K562 (cell line): ENCODE measurements around the gene DOK4. TPM values are rescaled to one million over a fixed set of nuclear protein-coding genes. Genes with fewer than 3 reads are reported as not detected.
A peak's percentile ranks its signal among the peaks of the same experiment; 100 is the strongest.

Experiments
- ATAC-seq: fragments of 200-7000 bp; cut with Tn5 transposase; 3 replicates; pipeline ENCODE4 v1.9.1; 2020; ENCODE audit warnings: moderate library complexity
- BruUV-seq: library from RNA; stranded (reverse); fragments of 400-500 nt; replicated peaks from 2 replicates; lab custom pipeline; 2021; lab: Mats Ljungman, UMichigan
- CTCF ChIA-PET: fragments of 300-600 bp; formaldehyde crosslinking; extraction: SDS; loops from one replicate; lab custom pipeline; 2021; ENCODE audit warnings: low intra/inter-chr PET ratio; lab: Yijun Ruan, JAX
- POLR2A ChIA-PET: fragments of 300-600, 350-650 bp; sonication (Branson Sonifier 250); formaldehyde crosslinking; extraction: SDS; loops from one replicate; lab custom pipeline; 2021; ENCODE audit warnings: antibody characterized with exemption, inconsistent platforms; lab: Yijun Ruan, JAX
- DNase-seq, 4 experiments: peaks; one replicate each; pipeline versions ENCODE4 v3.0.0 to v3.0.0-alpha.2; 2011 to 2018; ENCODE audit warnings: low spot score in 3 of 4, mixed read lengths in 3 of 4; ENCODE audit errors: extremely low read depth in 1 of 4
- FAIRE-seq: peaks from 2 replicates; lab custom pipeline; 2011; peaks lifted over from hg19 to GRCh38; lab: Jason Lieb, UNC
- H2AFZ ChIP-seq: 2 replicates; pipeline ENCODE4 v1.6.0; 2011; ENCODE audit warnings: low read depth, low read length, control low read depth, inconsistent platforms
- H3K27ac ChIP-seq: fragments of 200-600 bp; 3 replicates; pipeline ENCODE4 v1.8.0; 2011; ENCODE audit warnings: low read depth, mild to moderate bottlenecking, control low read depth, inconsistent platforms, low read length, moderate library complexity, mixed read lengths; ENCODE audit errors: extremely low read depth
- H3K27me3 ChIP-seq, 2 experiments: fragments of 300-600 bp in 1 of 2; 2 replicates in 1 of 2; 3 replicates in 1 of 2; pipeline versions ENCODE4 v1.6.0 to v1.8.0; 2011; ENCODE audit warnings: inconsistent platforms in 2 of 2, low read length in 2 of 2, mild to moderate bottlenecking in 1 of 2, mixed read lengths in 1 of 2, moderate library complexity in 1 of 2; ENCODE audit not compliant: control insufficient read depth in 2 of 2, insufficient read depth in 2 of 2
- H3K36me3 ChIP-seq: fragments of 300-600 bp; 3 replicates; pipeline ENCODE4 v1.8.0; 2011; ENCODE audit warnings: mild to moderate bottlenecking, low read length, inconsistent platforms; ENCODE audit not compliant: control insufficient read depth, insufficient read depth
- H3K4me1 ChIP-seq, 2 experiments: fragments of 200-600 bp in 1 of 2; replicated peaks in 1 of 2; 2 replicates in 1 of 2; 3 replicates in 1 of 2; pipeline versions ENCODE4 v1.5.1 to v1.8.0; 2011; ENCODE audit warnings: inconsistent platforms in 2 of 2, low read length in 2 of 2, mild to moderate bottlenecking in 1 of 2, mixed read lengths in 1 of 2, moderate library complexity in 1 of 2; ENCODE audit not compliant: control insufficient read depth in 2 of 2, insufficient read depth in 2 of 2
- H3K4me2 ChIP-seq: 2 replicates; pipeline ENCODE4 v1.6.1; 2011; ENCODE audit warnings: low read length, control low read depth, inconsistent platforms, mixed read lengths; ENCODE audit not compliant: insufficient read depth
- H3K4me3 ChIP-seq: fragments of 200-600 bp; sonication (generic), shearing (Covaris generic); 2 replicates; pipeline ENCODE4 v1.5.1; 2016; ENCODE audit warnings: control low read depth, inconsistent platforms
- H3K79me2 ChIP-seq: fragments of 200-600 bp; 3 replicates; pipeline ENCODE4 v1.8.0; 2011; ENCODE audit warnings: low read length, inconsistent platforms; ENCODE audit not compliant: control insufficient read depth, insufficient read depth
- H3K9ac ChIP-seq, 2 experiments: 2 replicates each; pipeline versions ENCODE4 v1.6.0 to v1.6.1; 2011; ENCODE audit warnings: low read depth in 2 of 2, low read length in 2 of 2, control low read depth in 1 of 2, inconsistent platforms in 1 of 2, mild to moderate bottlenecking in 1 of 2, mixed read lengths in 1 of 2; ENCODE audit not compliant: insufficient read depth in 1 of 2
- H3K9me1 ChIP-seq: one replicate; pipeline ENCODE4 v1.6.0; 2011; ENCODE audit warnings: inconsistent platforms, mild to moderate bottlenecking, low read length, moderate library complexity; ENCODE audit not compliant: control insufficient read depth, insufficient read depth
- H3K9me3 ChIP-seq: replicated peaks from 2 replicates; pipeline ENCODE4 v1.5.1; 2011; ENCODE audit warnings: low read depth, low read length, inconsistent platforms; ENCODE audit not compliant: control insufficient read depth, insufficient read depth
- H4K20me1 ChIP-seq: replicated peaks from 2 replicates; pipeline ENCODE4 v1.6.1; 2011; ENCODE audit warnings: low read length, inconsistent platforms, mixed read lengths; ENCODE audit not compliant: control insufficient read depth, insufficient read depth
- BRF1 ChIP-seq: IDR thresholded peaks from 3 replicates; pipeline ENCODE4 v1.6.1; 2011; ENCODE audit warnings: borderline replicate concordance, mild to moderate bottlenecking; ENCODE audit not compliant: insufficient read length; ENCODE audit errors: extremely low read depth
- IRF2 ChIP-seq: sonication (generic); formaldehyde crosslinking; IDR thresholded peaks from 2 replicates; pipeline ENCODE4 v1.8.1; 2022; ENCODE audit warnings: mild to moderate bottlenecking, missing genetic modification reagents
- MYBL2 ChIP-seq, 2 experiments: fragments of 450-650 bp in 1 of 2; sonication (generic) in 1 of 2; formaldehyde crosslinking in 1 of 2; IDR thresholded peaks; 2 replicates each; pipeline versions ENCODE4 v1.6.1 to v1.8.1; 2017 to 2022; ENCODE audit warnings: borderline replicate concordance in 1 of 2, inconsistent platforms in 1 of 2, low read depth in 1 of 2, mild to moderate bottlenecking in 1 of 2, missing genetic modification reagents in 1 of 2, moderate library complexity in 1 of 2
- NFRKB ChIP-seq: fragments of 450-650 bp; IDR thresholded peaks from 2 replicates; pipeline ENCODE4 v1.6.1; 2016; ENCODE audit warnings: low read depth
- SPI1 ChIP-seq: IDR thresholded peaks from 2 replicates; pipeline ENCODE4 v1.6.1; 2011; ENCODE audit warnings: low read depth, low read length, control low read depth, borderline replicate concordance
- WGBS: fragments of 100-300 bp; shearing (Covaris generic); methylation state at CpG from one replicate; pipeline ENCODE4 v1.1.6; 2016; ENCODE audit warnings: low coverage, mixed read lengths; ENCODE audit not compliant: insufficient coverage; ENCODE audit errors: missing lambda C conversion rate; 5-methylcytosine and 5-hydroxymethylcytosine counted together
- in situ Hi-C: fragments of 300-500 bp; cut with MboI; formaldehyde crosslinking; loops from 4 replicates; pipeline ENCODE4 v1.15.0; 2018; ENCODE audit warnings: inconsistent platforms, mixed read lengths
- intact Hi-C: fragments of 100-400 bp; cut with micrococcal nuclease; formaldehyde crosslinking; loops from 2 replicates; pipeline ENCODE4 v1.14.2; 2022
- polyA plus RNA-seq, 8 experiments: library from polyadenylated mRNA; depleted of rRNA in 4 of 8; stranded (reverse) in 5 of 8; unstranded in 3 of 8; fragments of >200 nt; fragmentation: Nextera tagmentation in 2 of 8; fragmentation: Illumina TruSeq in 1 of 8; extraction: Ambion mirVana in 2 of 8; extraction: Trizol in 1 of 8; gene quantifications; 2 replicates each; pipeline versions ENCODE4 v1.2.1 to v1.2.3, GENCODE V29; 2011 to 2014; ENCODE audit warnings: inconsistent platforms in 1 of 8, missing spikeins in 1 of 8
- total RNA-seq, 7 experiments: library from RNA; depleted of rRNA in 6 of 7; stranded (reverse); fragments of >200 nt in 6 of 7; fragmentation: Illumina TruSeq in 2 of 7; extraction: Trizol in 2 of 7; gene quantifications; 2 replicates each; pipeline versions ENCODE4 v1.2.1 to v1.2.3, GENCODE V29; 2011 to 2021; ENCODE audit warnings: low replicate concordance in 1 of 7

Gene DOK4
- total and polyA plus RNA-seq, 9 of the 15 experiments (the other 6 are each of a cell fraction or from before 2014, with no cell fraction given) = 0.10 to 14.4 (median 8.3) TPM

DNA sequence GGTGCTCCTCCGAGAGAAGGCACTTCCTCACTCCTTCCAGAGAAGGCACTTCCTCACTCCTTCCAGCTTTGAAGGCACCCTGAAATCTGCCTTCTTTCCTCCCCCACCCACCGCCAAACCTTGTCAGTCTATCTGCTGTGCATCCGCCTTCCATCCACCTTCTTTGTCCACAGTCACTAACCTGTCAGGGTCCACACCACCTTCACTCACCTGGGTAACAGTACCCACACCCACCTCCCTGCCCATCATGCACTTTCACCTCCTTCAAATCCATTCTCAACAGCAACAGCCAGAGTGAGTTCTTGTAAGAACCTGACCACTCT lies 44.9 kb upstream of the DOK4 start:
- CTCF ChIA-PET = no interaction called here
- no peaks in the 10 kb centered on the region for H3K9me3 ChIP-seq
- no peaks in the 10 kb centered on the region for H3K9me1 ChIP-seq
- no peaks in the 10 kb centered on the region; a peak in 1 of 5 replicates for H3K27me3 ChIP-seq
- no peaks in the 10 kb centered on the region for H3K79me2 ChIP-seq
- in situ Hi-C loops = no loop called here
- no peak overlapping the region for H2AFZ ChIP-seq
- no peaks in the 10 kb centered on the region for H4K20me1 ChIP-seq
- H3K27ac ChIP-seq = no peak overlapping the region
- TF ChIP-seq MYBL2 (IDR thresholded peaks at IDR 0.05; ENCODE audit: low read depth) (no peak), MYBL2 (CRISPR knock-in tag; IDR thresholded peaks at IDR 0.05; ENCODE audit: borderline replicate concordance) (no peak), IRF2 (CRISPR knock-in tag) (no peak), NFRKB (no peak), SPI1 (peak; percentile 58; the same call in 1 of the 2 replicates), BRF1 (no peak)
- no peaks in the 10 kb centered on the region for H3K36me3 ChIP-seq
- DNase-seq (peak in 1 of 4 experiments; percentile 4), FAIRE-seq (no peak), ATAC-seq (no peak)
- WGBS = 31% methylated on average over 3 of the region's 3 CpGs
- H3K4me2 ChIP-seq = no peak overlapping the region
- no TSS peak for BruUV-seq
- intact Hi-C loops = no loop called here
- peaks cover 27 to 56% of the 10 kb centered on the region in 2 experiments for H3K4me1 ChIP-seq
- H3K4me3 ChIP-seq = no peak overlapping the region
- POLR2A ChIA-PET = no interaction called here
- H3K9ac ChIP-seq = no peak overlapping the region; a peak in 1 of 4 replicates
